ENCODE results near the gene NEMF.
"Not testable (repeated sequence)": the region's sequence is repeated elsewhere in the genome, so short reads cannot be mapped to it uniquely, and the experiment has no call there.

Gene NEMF

GRCh38 chr14:49852301-49853157 is at the start of gene NEMF:
TSS of gene NEMF (minus strand) at chr14:49852788. CDS start at chr14:49852753, 35 bp downstream.
- DNase-seq, result peak; percentile 84 to 92

GRCh38 chr14:49900973-49901372 is 48.4 kb upstream of the NEMF start:
- DNase-seq, result no peak

GRCh38 chr14:49898485-49898884 is 45.9 kb upstream of the NEMF start:
- no peak for DNase-seq

- DNase-seq, result no peak
Observed at GRCh38 chr14:49897965-49898364, 45.4 kb upstream of the NEMF start.

GRCh38 chr14:49897414-49897813 is 44.8 kb upstream of the NEMF start:
- no peak for DNase-seq

- no peak for DNase-seq
Observed at GRCh38 chr14:49896966-49897365, 44.4 kb upstream of the NEMF start.

- not testable (repeated sequence) for DNase-seq
Observed at GRCh38 chr14:49896272-49896671, 43.7 kb upstream of the NEMF start.

GRCh38 chr14:49895480-49895879 is 42.9 kb upstream of the NEMF start:
- DNase-seq, result no peak

GRCh38 chr14:49894214-49895107 is 41.9 kb upstream of the NEMF start:
- not testable (repeated sequence) for DNase-seq

- peak; percentile 63 to 66 for DNase-seq
Observed at GRCh38 chr14:49893309-49894213, 41.0 kb upstream of the NEMF start.

GRCh38 chr14:49892636-49893308 is 40.2 kb upstream of the NEMF start, which contains the start of gene ARF6:
TSS of gene ARF6 (plus strand) at chr14:49893082. CDS start at chr14:49893737, 655 bp downstream.
- peak; percentile 98 for DNase-seq

GRCh38 chr14:49892301-49892635 is 39.7 kb upstream of the NEMF start:
- DNase-seq, result peak in 1 of 2 experiments; percentile 66

- DNase-seq, result no peak
Observed at GRCh38 chr14:49888293-49888692, 35.7 kb upstream of the NEMF start.

GRCh38 chr14:49886523-49886922 is 33.9 kb upstream of the NEMF start:
- no peak for DNase-seq

GRCh38 chr14:49882826-49883694 is 30.5 kb upstream of the NEMF start:
- DNase-seq, result no peak

GRCh38 chr14:49881350-49882001 is 28.9 kb upstream of the NEMF start:
- no peak for DNase-seq

GRCh38 chr14:49880267-49881064 is 27.9 kb upstream of the NEMF start:
- no peak for DNase-seq

GRCh38 chr14:49879646-49880204 is 27.1 kb upstream of the NEMF start:
- peak; percentile 42 to 54 for DNase-seq

- DNase-seq, result no peak
Observed at GRCh38 chr14:49876563-49877127, 24.1 kb upstream of the NEMF start.
